ENCODE data around the gene CSNK1G2.

- TF ChIP-seq TAF1 (IDR thresholded peaks at IDR 0.05; ENCODE audit: low read depth, low read length) (no peak), POLR2A (IDR thresholded peaks at IDR 0.05; ENCODE audit: low read depth, low read length) (no peak)
Measured at GRCh38 chr19:1924320-1924961, 16.5 kb upstream of the CSNK1G2 start.

Data from GM12891 (cell line).